PC-9 (cell line): ENCODE results near the gene MAP3K4. TPM values are rescaled to one million over a fixed set of nuclear protein-coding genes. Genes with fewer than 3 reads are reported as not detected.
"Not testable (repeated sequence)": the region's sequence is repeated elsewhere in the genome, so short reads cannot be mapped to it uniquely, and the experiment has no call there.

Source experiments
- BruUV-seq: library from RNA; stranded (reverse); fragments of 400-500 nt; replicated peaks from 2 replicates; lab custom pipeline; 2021; lab: Mats Ljungman, UMichigan
- CTCF ChIA-PET: fragments of 300-600 bp; sonication (Branson Sonifier 250); formaldehyde crosslinking; loops from one replicate; lab custom pipeline; 2022; ENCODE audit warnings: antibody characterized with exemption; lab: Charles Lee
- POLR2A ChIA-PET: fragments of 300-600 bp; sonication (Branson Sonifier 250); formaldehyde crosslinking; loops from one replicate; lab custom pipeline; 2022; ENCODE audit warnings: antibody characterized with exemption; ENCODE audit not compliant: unreplicated experiment; lab: Charles Lee
- DNase-seq, 2 experiments: peaks; one replicate each; pipeline versions ENCODE4 v3.0.0 to v3.0.0-alpha.2; 2015 to 2022; ENCODE audit warnings: mixed read lengths in 1 of 2
- H2AFZ ChIP-seq: fragments of 200-600 bp; sonication (generic); 2 replicates; pipeline ENCODE4 v1.8.1; 2017; ENCODE audit warnings: antibody characterized with exemption
- H3F3A ChIP-seq: fragments of 200-600 bp; sonication (generic); 2 replicates; pipeline ENCODE4 v1.8.1; 2017; ENCODE audit warnings: antibody characterized with exemption, mild to moderate bottlenecking, low read depth; ENCODE audit not compliant: insufficient read depth
- H3K27ac ChIP-seq: fragments of 200-600 bp; sonication (generic); 2 replicates; pipeline ENCODE4 v1.6.1; 2016; ENCODE audit warnings: mixed run types
- H3K27me3 ChIP-seq: fragments of 200-600 bp; sonication (generic); 2 replicates; pipeline ENCODE4 v1.6.1; 2016; ENCODE audit warnings: low read depth, mixed run types; ENCODE audit not compliant: insufficient read depth
- H3K36me3 ChIP-seq: fragments of 200-600 bp; sonication (generic); 2 replicates; pipeline ENCODE4 v1.6.1; 2016; ENCODE audit warnings: low read depth, mixed run types
- H3K4me1 ChIP-seq: fragments of 200-600 bp; sonication (generic); replicated peaks from 2 replicates; pipeline ENCODE4 v1.6.1; 2016; ENCODE audit warnings: mixed run types; ENCODE audit not compliant: insufficient read depth
- H3K4me2 ChIP-seq: fragments of 200-600 bp; sonication (generic); 2 replicates; pipeline ENCODE4 v1.6.1; 2017; ENCODE audit warnings: mixed run types
- H3K4me3 ChIP-seq: fragments of 200-600 bp; sonication (generic); 2 replicates; pipeline ENCODE4 v1.6.1; 2016; ENCODE audit warnings: mixed run types
- H3K79me2 ChIP-seq: fragments of 200-600 bp; sonication (generic); 2 replicates; pipeline ENCODE4 v1.6.1; 2017; ENCODE audit warnings: low read depth, mixed run types
- H3K9me2 ChIP-seq: fragments of 200-600 bp; sonication (generic); 2 replicates; pipeline ENCODE4 v1.8.1; 2017; ENCODE audit warnings: mild to moderate bottlenecking; ENCODE audit not compliant: insufficient read depth
- H3K9me3 ChIP-seq: fragments of 200-600 bp; sonication (generic); 2 replicates; pipeline ENCODE4 v1.8.1; 2016; ENCODE audit warnings: low read depth; ENCODE audit not compliant: insufficient read depth
- H4K20me1 ChIP-seq: fragments of 200-600 bp; sonication (generic); 2 replicates; pipeline ENCODE4 v1.8.1; 2017; ENCODE audit not compliant: insufficient read depth
- EZH2 ChIP-seq: fragments of 200-600 bp; sonication (generic); IDR thresholded peaks from 2 replicates; pipeline ENCODE4 v1.8.0; 2017; ENCODE audit warnings: antibody characterized with exemption, low read depth
- intact Hi-C: fragments of 100-400 bp; cut with micrococcal nuclease; formaldehyde crosslinking; loops from one replicate; pipeline ENCODE4 v1.10.0; 2022; ENCODE audit not compliant: unreplicated experiment
- total RNA-seq: library from RNA; stranded (reverse); gene quantifications from 2 replicates; pipeline ENCODE4 v1.2.3, GENCODE V29; 2021
- TF ChIP-seq, protein P1 (sequence below): fragments of 200-600 bp; sonication (generic); conservative IDR thresholded peaks from 2 replicates; pipeline ENCODE4 v1.6.1; 2017; ENCODE audit warnings: mixed run types, antibody characterized with exemption, mild to moderate bottlenecking, moderate library complexity

MAP3K4 gene
- total RNA-seq, 1 experiment from 2014 or later, result 13.0 TPM

DNA sequence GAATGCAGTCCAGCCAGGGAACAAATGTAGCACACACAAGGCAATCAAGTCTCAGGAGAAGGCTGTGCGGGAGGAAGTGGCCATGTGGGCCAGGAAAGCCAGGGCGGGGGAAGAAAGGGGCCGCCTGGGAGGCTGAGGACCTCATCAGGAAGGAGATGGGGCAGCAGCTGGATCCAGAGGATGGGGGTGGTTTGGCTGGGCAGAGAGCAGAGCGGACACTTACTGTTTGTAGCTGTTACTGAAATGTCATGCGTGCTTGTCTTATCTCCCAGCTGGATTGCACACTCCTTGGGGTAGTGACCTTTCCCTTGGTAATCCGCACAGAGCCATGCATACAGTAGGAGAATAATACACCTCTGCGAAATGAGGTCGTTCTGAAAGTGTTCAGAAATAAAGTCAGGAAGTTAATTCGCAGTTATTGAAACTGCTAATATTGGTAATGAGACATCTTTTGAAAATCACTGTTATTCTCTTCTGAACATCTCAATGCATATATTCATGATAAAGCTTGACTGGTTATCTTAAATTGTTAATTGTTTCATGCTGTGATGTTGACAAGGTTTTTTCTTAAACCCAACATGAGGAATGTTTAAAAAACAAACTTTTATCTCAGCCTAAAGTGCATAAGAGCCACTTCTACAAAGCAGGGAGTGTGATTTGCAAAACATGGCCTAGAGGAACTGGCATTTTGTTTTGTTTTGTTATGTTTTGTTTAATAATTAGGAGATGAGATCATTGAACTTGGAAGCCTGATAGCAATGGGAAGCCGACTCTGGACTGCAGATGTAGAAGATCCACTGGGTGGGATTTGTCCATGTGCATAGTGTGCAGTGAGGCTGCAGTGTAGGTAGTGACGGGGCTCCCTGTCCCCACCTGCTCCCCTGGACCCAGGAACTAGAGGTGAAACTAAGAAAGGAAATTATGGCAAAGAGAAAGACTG lies 18.0 kb upstream of the MAP3K4 start:
- Histone ChIP-seq H3K4me3 (no peak overlapping the region), H3K27ac (no peak overlapping the region), H4K20me1 (no peaks in the 10 kb centered on the region), H3K36me3 (no peaks in the 10 kb centered on the region), H3K79me2 (no peaks in the 10 kb centered on the region), H3F3A (no peaks in the 10 kb centered on the region), H2AFZ (no peak overlapping the region), H3K4me2 (no peak overlapping the region), H3K9me3 (no peaks in the 10 kb centered on the region), H3K4me1 (no peaks in the 10 kb centered on the region), H3K9me2 (no peaks in the 10 kb centered on the region), H3K27me3 (peaks cover 32% of the 10 kb centered on the region)
- CTCF ChIA-PET, result no interaction called here
- TF ChIP-seq, protein P1, sequence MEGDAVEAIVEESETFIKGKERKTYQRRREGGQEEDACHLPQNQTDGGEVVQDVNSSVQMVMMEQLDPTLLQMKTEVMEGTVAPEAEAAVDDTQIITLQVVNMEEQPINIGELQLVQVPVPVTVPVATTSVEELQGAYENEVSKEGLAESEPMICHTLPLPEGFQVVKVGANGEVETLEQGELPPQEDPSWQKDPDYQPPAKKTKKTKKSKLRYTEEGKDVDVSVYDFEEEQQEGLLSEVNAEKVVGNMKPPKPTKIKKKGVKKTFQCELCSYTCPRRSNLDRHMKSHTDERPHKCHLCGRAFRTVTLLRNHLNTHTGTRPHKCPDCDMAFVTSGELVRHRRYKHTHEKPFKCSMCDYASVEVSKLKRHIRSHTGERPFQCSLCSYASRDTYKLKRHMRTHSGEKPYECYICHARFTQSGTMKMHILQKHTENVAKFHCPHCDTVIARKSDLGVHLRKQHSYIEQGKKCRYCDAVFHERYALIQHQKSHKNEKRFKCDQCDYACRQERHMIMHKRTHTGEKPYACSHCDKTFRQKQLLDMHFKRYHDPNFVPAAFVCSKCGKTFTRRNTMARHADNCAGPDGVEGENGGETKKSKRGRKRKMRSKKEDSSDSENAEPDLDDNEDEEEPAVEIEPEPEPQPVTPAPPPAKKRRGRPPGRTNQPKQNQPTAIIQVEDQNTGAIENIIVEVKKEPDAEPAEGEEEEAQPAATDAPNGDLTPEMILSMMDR, result no peak
- TF ChIP-seq EZH2, result no peak
- POLR2A ChIA-PET, result no interaction called here
- intact Hi-C loops, result no loop called here
- DNase-seq, result no peak
- BruUV-seq, result no TSS peak

- no peaks in the 10 kb centered on the region for H3K9me2 ChIP-seq
- intact Hi-C loops, result no loop called here
- no peaks in the 10 kb centered on the region for H4K20me1 ChIP-seq
- no peaks in the 10 kb centered on the region for H3K9me3 ChIP-seq
- no peaks in the 10 kb centered on the region for H3K4me1 ChIP-seq
- no peaks in the 10 kb centered on the region for H3K79me2 ChIP-seq
- no TSS peak for BruUV-seq
- peaks cover 39% of the 10 kb centered on the region for H3K27me3 ChIP-seq
- H3K27ac ChIP-seq, result no peak overlapping the region
- no peaks in the 10 kb centered on the region for H3F3A ChIP-seq
- ChIA-PET CTCF (no interaction called here), POLR2A (no interaction called here)
- no peak for TF ChIP-seq EZH2
- TF ChIP-seq, protein P1, result no peak
- no peak overlapping the region for H3K4me3 ChIP-seq
- H2AFZ ChIP-seq, result no peak overlapping the region
- no peaks in the 10 kb centered on the region for H3K36me3 ChIP-seq
- no peak for DNase-seq
- H3K4me2 ChIP-seq, result no peak overlapping the region
Measured at GRCh38 chr6:160974304-160974771, 17.2 kb upstream of the MAP3K4 start.

GRCh38 chr6:160975162-160975561 lies 16.4 kb upstream of the MAP3K4 start:
- intact Hi-C loops, result no loop called here
- no peak overlapping the region for H3K4me3 ChIP-seq
- no peaks in the 10 kb centered on the region for H3K36me3 ChIP-seq
- no peaks in the 10 kb centered on the region for H3K9me2 ChIP-seq
- H3K79me2 ChIP-seq, result no peaks in the 10 kb centered on the region
- no peak for TF ChIP-seq EZH2
- TF ChIP-seq, protein P1, result no peak
- no peaks in the 10 kb centered on the region for H4K20me1 ChIP-seq
- no peak overlapping the region for H2AFZ ChIP-seq
- H3F3A ChIP-seq, result no peaks in the 10 kb centered on the region
- no peaks in the 10 kb centered on the region for H3K4me1 ChIP-seq
- peaks cover 47% of the 10 kb centered on the region for H3K27me3 ChIP-seq
- ChIA-PET POLR2A (no interaction called here), CTCF (no interaction called here)
- no TSS peak for BruUV-seq
- no peak overlapping the region for H3K27ac ChIP-seq
- no peak overlapping the region for H3K4me2 ChIP-seq
- no peak for DNase-seq
- no peaks in the 10 kb centered on the region for H3K9me3 ChIP-seq

- H3K4me3 ChIP-seq, H3K36me3 ChIP-seq, H3K9me3 ChIP-seq, H3F3A ChIP-seq, DNase-seq, H3K4me2 ChIP-seq, H2AFZ ChIP-seq, POLR2A ChIA-PET, H3K4me1 ChIP-seq, CTCF ChIA-PET, H4K20me1 ChIP-seq, H3K79me2 ChIP-seq, H3K27ac ChIP-seq, H3K9me2 ChIP-seq, BruUV-seq, intact Hi-C loops: not testable (repeated sequence)
- peaks cover 48% of the 10 kb centered on the region for H3K27me3 ChIP-seq
Measured at GRCh38 chr6:160975961-160976360, 15.6 kb upstream of the MAP3K4 start.
